H1 (cell line): ENCODE results near the gene NUP210L. TPM values are rescaled to one million over a fixed set of nuclear protein-coding genes. Genes with fewer than 3 reads are reported as not detected.

ENCODE experiments used
- CTCF ChIA-PET: fragments of 300-600 bp; sonication (Branson Sonifier 250); formaldehyde crosslinking; loops from one replicate; lab custom pipeline; 2021; ENCODE audit not compliant: partially characterized antibody; lab: Charles Lee
- POLR2A ChIA-PET: fragments of 300-600 bp; sonication (Branson Sonifier 250); formaldehyde crosslinking; loops from one replicate; lab custom pipeline; 2021; ENCODE audit warnings: inconsistent platforms; ENCODE audit not compliant: partially characterized antibody; lab: Charles Lee
- DNase-seq, 2 experiments: peaks; one replicate each; pipeline versions ENCODE4 v3.0.0 to v3.0.0-alpha.2; 2010 to 2022; ENCODE audit warnings: low spot score in 2 of 2, low read depth in 1 of 2, mixed read lengths in 1 of 2
- FAIRE-seq: peaks from 2 replicates; lab custom pipeline; 2011; peaks lifted over from hg19 to GRCh38; lab: Jason Lieb, UNC
- H2AFZ ChIP-seq: 2 replicates; pipeline ENCODE4 v1.8.1; 2012; ENCODE audit warnings: low read length, inconsistent platforms
- H2AK5ac ChIP-seq: 2 replicates; pipeline ENCODE4 v1.6.1; 2013; ENCODE audit warnings: low read depth, low read length
- H2BK120ac ChIP-seq: replicated peaks from 2 replicates; pipeline ENCODE3; 2013; ENCODE audit warnings: low read depth, low read length, inconsistent platforms
- H2BK12ac ChIP-seq: 2 replicates; pipeline ENCODE4 v1.6.1; 2013; ENCODE audit warnings: low read depth, low read length
- H2BK15ac ChIP-seq: 2 replicates; pipeline ENCODE4 v1.6.1; 2013; ENCODE audit warnings: low read length
- H2BK20ac ChIP-seq: 2 replicates; pipeline ENCODE4 v1.6.1; 2013; ENCODE audit warnings: low read length
- H2BK5ac ChIP-seq: 2 replicates; pipeline ENCODE4 v1.6.1; 2013; ENCODE audit warnings: low read depth, low read length
- H3K14ac ChIP-seq: 2 replicates; pipeline ENCODE4 v1.6.1; 2013; ENCODE audit warnings: inconsistent platforms; ENCODE audit not compliant: insufficient read length
- H3K18ac ChIP-seq: 2 replicates; pipeline ENCODE4 v1.6.1; 2013; ENCODE audit warnings: low read length; ENCODE audit errors: extremely low read depth
- H3K23ac ChIP-seq: 2 replicates; pipeline ENCODE4 v1.6.1; 2013; ENCODE audit warnings: inconsistent platforms; ENCODE audit not compliant: insufficient read length
- H3K23me2 ChIP-seq: 2 replicates; pipeline ENCODE4 v1.6.1; 2013; ENCODE audit warnings: low read depth, low read length
- H3K27ac ChIP-seq: 2 replicates; pipeline ENCODE4 v1.6.1; 2011; ENCODE audit warnings: low read depth, low read length, inconsistent platforms
- H3K27me3 ChIP-seq, 4 experiments: replicated peaks in 1 of 4; 1 replicate in 1 of 4; 2 replicates in 3 of 4; pipeline versions ENCODE4 v1.6.1 to v1.8.1; 2011 to 2013; ENCODE audit warnings: low read length in 3 of 4, mild to moderate bottlenecking in 3 of 4, inconsistent platforms in 2 of 4, mixed read lengths in 2 of 4, moderate library complexity in 1 of 4; ENCODE audit not compliant: control insufficient read depth in 3 of 4, insufficient read depth in 3 of 4; ENCODE audit errors: extremely low read depth in 1 of 4
- H3K36me3 ChIP-seq, 4 experiments: 2 replicates each; pipeline versions ENCODE4 v1.6.1 to v1.8.1; 2011 to 2013; ENCODE audit warnings: mild to moderate bottlenecking in 4 of 4, low read length in 3 of 4, moderate library complexity in 2 of 4, control low read depth in 1 of 4, inconsistent platforms in 1 of 4; ENCODE audit not compliant: insufficient read depth in 4 of 4, control insufficient read depth in 2 of 4
- H3K4ac ChIP-seq: replicated peaks from 2 replicates; pipeline ENCODE3; 2013; ENCODE audit warnings: low read length, low read depth, mixed read lengths, inconsistent platforms; ENCODE audit not compliant: insufficient read length
- H3K4me1 ChIP-seq, 4 experiments: replicated peaks in 1 of 4; 1 replicate in 1 of 4; 2 replicates in 3 of 4; pipeline versions ENCODE4 v1.6.1 to v1.8.1; 2011 to 2013; ENCODE audit warnings: low read length in 3 of 4, inconsistent platforms in 2 of 4, mixed read lengths in 1 of 4; ENCODE audit not compliant: insufficient read depth in 4 of 4, control insufficient read depth in 3 of 4
- H3K4me2 ChIP-seq, 2 experiments: 2 replicates each; pipeline versions ENCODE4 v1.6.1 to v1.8.1; 2011 to 2013; ENCODE audit warnings: low read depth in 2 of 2, low read length in 2 of 2, control low read depth in 1 of 2, inconsistent platforms in 1 of 2, mild to moderate bottlenecking in 1 of 2; ENCODE audit not compliant: insufficient read depth in 1 of 2
- H3K4me3 ChIP-seq, 4 experiments: fragments of 200-600, 300-600 bp in 1 of 4; sonication (generic), shearing (Covaris generic), sonication (Bioruptor Twin) in 1 of 4; 2 replicates each; pipeline versions ENCODE4 v1.5.1 to v1.8.1; 2011 to 2016; ENCODE audit warnings: low read length in 4 of 4, low read depth in 3 of 4, control low read depth in 2 of 4, inconsistent platforms in 2 of 4, mild to moderate bottlenecking in 2 of 4, mixed read lengths in 1 of 4, moderate library complexity in 1 of 4; ENCODE audit not compliant: insufficient read depth in 2 of 4; ENCODE audit errors: extremely low read depth in 1 of 4
- H3K56ac ChIP-seq: replicated peaks from 2 replicates; pipeline ENCODE3; 2013; ENCODE audit warnings: low read depth, mild to moderate bottlenecking, mixed read lengths, low read length, inconsistent platforms; ENCODE audit not compliant: insufficient read length
- H3K79me1 ChIP-seq: 2 replicates; pipeline ENCODE4 v1.6.1; 2013; ENCODE audit warnings: low read depth, low read length, control low read depth
- H3K79me2 ChIP-seq, 2 experiments: 2 replicates each; pipeline versions ENCODE4 v1.6.1 to v1.8.1; 2012 to 2013; ENCODE audit warnings: low read length in 2 of 2, mild to moderate bottlenecking in 2 of 2, inconsistent platforms in 1 of 2; ENCODE audit not compliant: insufficient read depth in 2 of 2, control insufficient read depth in 1 of 2
- H3K9ac ChIP-seq, 4 experiments: replicated peaks in 1 of 4; 1 replicate in 1 of 4; 2 replicates in 3 of 4; pipeline versions ENCODE4 v1.6.1 to v1.8.1; 2011 to 2013; ENCODE audit warnings: low read depth in 3 of 4, low read length in 3 of 4, control low read depth in 2 of 4, mild to moderate bottlenecking in 2 of 4, moderate library complexity in 2 of 4, inconsistent platforms in 1 of 4; ENCODE audit errors: extremely low read depth in 1 of 4
- H3K9me3 ChIP-seq, 2 experiments: 2 replicates each; pipeline versions ENCODE4 v1.6.1 to v1.8.1; 2012 to 2013; ENCODE audit warnings: mild to moderate bottlenecking in 2 of 2, moderate library complexity in 2 of 2, control low read depth in 1 of 2, inconsistent platforms in 1 of 2, low read depth in 1 of 2, low read length in 1 of 2, mixed read lengths in 1 of 2; ENCODE audit not compliant: insufficient read depth in 2 of 2
- H4K20me1 ChIP-seq, 2 experiments: replicated peaks in 1 of 2; 2 replicates each; pipeline versions ENCODE3 to v1.8.1; 2011 to 2013; ENCODE audit warnings: inconsistent platforms in 2 of 2, low read length in 2 of 2, mild to moderate bottlenecking in 1 of 2; ENCODE audit not compliant: insufficient read depth in 2 of 2, control insufficient read depth in 1 of 2
- H4K5ac ChIP-seq: 2 replicates; pipeline ENCODE4 v1.6.1; 2013; ENCODE audit warnings: low read length, low read depth, mixed read lengths, inconsistent platforms; ENCODE audit not compliant: insufficient read length
- H4K8ac ChIP-seq: 2 replicates; pipeline ENCODE4 v1.8.0; 2013; ENCODE audit warnings: mild to moderate bottlenecking, moderate library complexity, low read length, inconsistent platforms; ENCODE audit not compliant: insufficient read depth; ENCODE audit errors: extremely low read depth
- H4K91ac ChIP-seq: replicated peaks from 2 replicates; pipeline ENCODE3; 2013; ENCODE audit warnings: low read length, mixed read lengths, inconsistent platforms; ENCODE audit not compliant: insufficient read length
- CBX5 ChIP-seq: fragments of 300-800, 300-1000 bp; sonication (generic); IDR thresholded peaks from 2 replicates; pipeline ENCODE4 v1.7.1; 2016; ENCODE audit warnings: antibody characterized with exemption, low read length, low read depth
- CBX8 ChIP-seq: fragments of 300-800, 300-1000 bp; sonication (generic); IDR thresholded peaks from 2 replicates; pipeline ENCODE4 v1.7.1; 2016; ENCODE audit warnings: low read depth, low read length, borderline replicate concordance
- EP300 ChIP-seq, 2 experiments: IDR thresholded peaks; 1 replicate in 1 of 2; 2 replicates in 1 of 2; pipeline ENCODE4 v1.6.1; 2011 to 2012; ENCODE audit warnings: low read depth in 2 of 2, low read length in 2 of 2, mild to moderate bottlenecking in 2 of 2, borderline replicate concordance in 1 of 2, inconsistent platforms in 1 of 2, moderate library complexity in 1 of 2
- SIN3A ChIP-seq, 2 experiments: IDR thresholded peaks in 1 of 2; conservative IDR thresholded peaks in 1 of 2; 2 replicates each; pipeline ENCODE4 v1.6.1; 2011 to 2012; ENCODE audit warnings: low read length in 2 of 2, improper control_type of control experiment in 1 of 2, low read depth in 1 of 2, mild to moderate bottlenecking in 1 of 2
- SUZ12 ChIP-seq: fragments of 200-600 bp; sonication (generic); IDR thresholded peaks from 2 replicates; pipeline ENCODE4 v1.6.1; 2012; ENCODE audit warnings: mild to moderate bottlenecking, inconsistent platforms, low read length, moderate library complexity, mixed read lengths
- YY1 ChIP-seq: IDR thresholded peaks from 2 replicates; pipeline ENCODE4 v1.6.1; 2011; ENCODE audit warnings: low read depth, mild to moderate bottlenecking, low read length
- WGBS, 2 experiments: shearing (Covaris generic) in 1 of 2; methylation state at CpG; one replicate each; pipeline versions ENCODE4 v1.1.6 to v1.1.7; 2013 to 2015; ENCODE audit warnings: low lambda C conversion rate in 2 of 2, mixed read lengths in 2 of 2, inconsistent platforms in 1 of 2, low coverage in 1 of 2, missing lambda C conversion rate in 1 of 2; ENCODE audit not compliant: insufficient replicate concordance in 2 of 2, insufficient coverage in 1 of 2, insufficient read length in 1 of 2; ENCODE audit errors: extremely low coverage in 1 of 2, missing lambda C conversion rate in 1 of 2; 5-methylcytosine and 5-hydroxymethylcytosine counted together
- long read RNA-seq, 2 experiments: library from RNA in 1 of 2; library from capped mRNA in 1 of 2; stranded (forward); transcript quantifications; one replicate each; pipeline ENCODE4 v2.0.0, GENCODE V29; 2021; ENCODE audit warnings: inconsistent platforms in 1 of 2
- polyA minus RNA-seq, 3 experiments: library from RNA; depleted of rRNA, polyadenylated mRNA; stranded (reverse); fragments of >200 nt; gene quantifications; 1 replicate in 2 of 3; 2 replicates in 1 of 3; pipeline ENCODE4 v1.2.3, GENCODE V29; 2011
- polyA plus RNA-seq, 7 experiments: library from polyadenylated mRNA; depleted of rRNA in 3 of 7; stranded (reverse) in 5 of 7; unstranded in 2 of 7; fragments of >200 nt in 5 of 7; fragments of 200-250 nt in 2 of 7; gene quantifications; 1 replicate in 5 of 7; 2 replicates in 1 of 7; 4 replicates in 1 of 7; pipeline versions ENCODE4 v1.2.1 to v1.2.3, GENCODE V29; 2011 to 2013; ENCODE audit warnings: missing spikeins in 2 of 7, mixed read lengths in 2 of 7
- total RNA-seq: library from RNA; stranded (reverse); fragmentation: NEBNext Ultra II Directional; extraction: Animal tissue kit (Norgen Biotek cat#: 25700); gene quantifications from 2 replicates; pipeline ENCODE4 v1.2.1, GENCODE V29; 2021
- TF ChIP-seq, protein P1 (sequence below): IDR thresholded peaks from 2 replicates; pipeline ENCODE4 v1.6.1; 2011; ENCODE audit warnings: low read length, improper control_type of control experiment

NUP210L gene
- not detected in 2 replicates for total RNA-seq
- polyA plus RNA-seq (2011; rRNA removed): not detected in 2 replicates
- not detected for polyA plus RNA-seq (2011; cell fraction: cytosol; rRNA removed)
- polyA plus RNA-seq (2011; cell fraction: nucleus; rRNA removed): 0.04 TPM
- 0.03 TPM in 1 of 4 replicates, not detected in the others for polyA plus RNA-seq (2012, experiment 1 of 2)
- polyA plus RNA-seq (2012, experiment 2 of 2): not detected
- not detected for polyA plus RNA-seq (2013, experiment 1 of 2)
- polyA plus RNA-seq (2013, experiment 2 of 2): under 0.01 TPM
- 0.24 TPM in 1 of 2 replicates, not detected in the other for polyA minus RNA-seq (2011; rRNA and poly(A)+ RNA removed)
- not detected for polyA minus RNA-seq (2011; cell fraction: cytosol; rRNA and poly(A)+ RNA removed)
- not detected for polyA minus RNA-seq (2011; cell fraction: nucleus; rRNA and poly(A)+ RNA removed)
- long read RNA-seq, experiment 1: 0 reads
- long read RNA-seq, experiment 2: 0 reads

DNA sequence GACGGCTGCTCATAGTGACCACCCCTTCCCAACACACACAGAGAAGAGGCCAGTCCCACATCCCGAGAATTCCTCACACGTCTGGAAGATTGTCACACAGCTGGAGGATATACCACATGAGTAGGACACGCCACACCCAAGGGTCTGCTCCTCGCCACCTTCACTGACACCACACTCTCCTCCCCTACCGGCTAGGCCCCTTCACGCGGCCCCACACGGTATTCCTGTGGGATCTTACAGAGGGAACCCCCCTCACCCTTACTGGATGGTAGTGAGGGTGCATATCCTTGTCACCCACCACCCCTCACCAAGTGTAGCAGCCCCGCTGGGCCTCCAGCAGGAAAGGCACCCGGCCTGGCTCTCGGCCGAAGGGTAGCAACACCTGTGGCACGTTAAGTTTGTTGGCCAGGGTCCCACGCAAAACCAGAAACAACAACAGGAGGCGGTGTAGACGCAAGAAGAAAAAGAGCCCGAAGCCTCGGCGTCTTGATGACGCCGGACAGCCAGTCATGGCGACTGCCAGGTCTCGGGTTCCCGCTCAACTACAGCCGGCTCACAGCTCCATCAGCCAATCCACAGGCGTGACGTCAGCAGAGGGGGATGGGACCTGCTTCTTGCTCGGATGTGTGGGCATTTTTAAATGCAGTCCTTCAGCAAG lies at the start of gene NUP210L:
TSS of gene NUP210L (minus strand) at position 540 of the 658 bp plus-strand sequence.
- no peak within 1 kb of the TSS for H2BK20ac ChIP-seq
- POLR2A ChIA-PET: interaction anchor here (0.7 to 5.5 kb wide), 9 partner anchors 13 to 163 kb away, joined by 3 to 35 read pairs (median 5); partner anchors contain the start of gene RPS27
- TF ChIP-seq SUZ12 (no peak), CBX5 (no peak), CBX8 (no peak), YY1 (peak; percentile 75), EP300 (IDR thresholded peaks at IDR 0.05; ENCODE audit: borderline replicate concordance in 1 of 2, low read depth in 2 of 2, low read length in 2 of 2) (no peak), SIN3A (conservative IDR thresholded peaks at IDR 0.05 in 1 of 2, IDR thresholded peaks at IDR 0.05 in 1 of 2; ENCODE audit: low read depth in 1 of 2, low read length in 2 of 2) (no peak)
- TF ChIP-seq, protein P1, sequence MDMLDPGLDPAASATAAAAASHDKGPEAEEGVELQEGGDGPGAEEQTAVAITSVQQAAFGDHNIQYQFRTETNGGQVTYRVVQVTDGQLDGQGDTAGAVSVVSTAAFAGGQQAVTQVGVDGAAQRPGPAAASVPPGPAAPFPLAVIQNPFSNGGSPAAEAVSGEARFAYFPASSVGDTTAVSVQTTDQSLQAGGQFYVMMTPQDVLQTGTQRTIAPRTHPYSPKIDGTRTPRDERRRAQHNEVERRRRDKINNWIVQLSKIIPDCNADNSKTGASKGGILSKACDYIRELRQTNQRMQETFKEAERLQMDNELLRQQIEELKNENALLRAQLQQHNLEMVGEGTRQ: no peak

More for the DNA sequence above, at the start of gene NUP210L:
- H2BK5ac ChIP-seq: no peak within 1 kb of the TSS
- no peak within 1 kb of the TSS for H4K8ac ChIP-seq
- no peak within 1 kb of the TSS for H3K4ac ChIP-seq
- H3K56ac ChIP-seq: no peak within 1 kb of the TSS
- H3K79me2 ChIP-seq: 0 out of 4 replicates have a peak, but pooled peaks cover 0 to 2% of the 10 kb centered on the region in 2 experiments
- H2BK120ac ChIP-seq: no peak within 1 kb of the TSS
- peaks cover 0 to 5% of the 10 kb centered on the region in 2 experiments for H4K20me1 ChIP-seq
- H3K4me1 ChIP-seq: peaks cover 0 to 3% (median 0%) of the 10 kb centered on the region in 4 experiments; a peak in 1 of 7 replicates
- H4K5ac ChIP-seq: no peak within 1 kb of the TSS
- no peak within 1 kb of the TSS for H4K91ac ChIP-seq
- no peak within 1 kb of the TSS for H2BK15ac ChIP-seq
- no peak within 1 kb of the TSS for H2AFZ ChIP-seq
- no peaks in the 10 kb centered on the region; the same call in 1 of the 2 replicates for H3K23me2 ChIP-seq
- no peak within 1 kb of the TSS for H3K4me3 ChIP-seq
- 0 out of 2 replicates have a peak within 1 kb of the TSS, but pooled peaks have one; percentile 13 for H3K18ac ChIP-seq
- FAIRE-seq: no peak
- no peak within 1 kb of the TSS for H3K23ac ChIP-seq
- H3K79me1 ChIP-seq: no peaks in the 10 kb centered on the region
- H3K9me3 ChIP-seq: no peaks in the 10 kb centered on the region
- H3K36me3 ChIP-seq: peaks cover 3 to 44% (median 23%) of the 10 kb centered on the region in 4 experiments; a peak in 6 of 8 replicates
- no peak within 1 kb of the TSS for H3K9ac ChIP-seq
- WGBS, 2 experiments: 84% methylated on average over 29 of the region's 29 CpGs; no CpG with 5 or more reads in 1 of the 2 experiments
- no peak within 1 kb of the TSS for H3K14ac ChIP-seq
- H3K4me2 ChIP-seq: no peak within 1 kb of the TSS
- CTCF ChIA-PET: interaction anchor here (0.6 to 1.6 kb wide), 2 partner anchors 9 to 128 kb away, joined by 3 read pairs; no protein-coding TSS in a partner anchor
- H3K27me3 ChIP-seq: no peaks in the 10 kb centered on the region
- H2BK12ac ChIP-seq: peak within 1 kb of the TSS; percentile 18; the same call in 1 of the 2 replicates
- peak; percentile 23 to 75 for DNase-seq
- peak within 1 kb of the TSS; percentile 56; the same call in 1 of the 2 replicates for H2AK5ac ChIP-seq
- no peak within 1 kb of the TSS; the same call in 1 of the 2 replicates for H3K27ac ChIP-seq
